GM12872 (cell line): Measurements from ENCODE around the gene CLSTN2.

Experiments used
- CTCF ChIP-seq: IDR thresholded peaks from 3 replicates; pipeline ENCODE4 v1.5.1; 2011; ENCODE audit warnings: low read depth, mild to moderate bottlenecking, low read length, moderate library complexity; ENCODE audit not compliant: insufficient read depth

The CLSTN2 gene

GRCh38 chr3:139934613-139935015 lies 371 bp upstream of the CLSTN2 start:
- TF ChIP-seq CTCF: no peak

- TF ChIP-seq CTCF: no peak
Observed at GRCh38 chr3:139935866-139936817, 1.2 kb downstream of the CLSTN2 start.

- peak; percentile 69 for TF ChIP-seq CTCF
Observed at GRCh38 chr3:139937674-139938279, 2.8 kb downstream of the CLSTN2 start.

GRCh38 chr3:139939681-139940190 lies 4.8 kb downstream of the CLSTN2 start:
- no peak for TF ChIP-seq CTCF

GRCh38 chr3:139940622-139941021 lies 5.6 kb downstream of the CLSTN2 start:
- TF ChIP-seq CTCF: no peak

- no peak for TF ChIP-seq CTCF
Observed at GRCh38 chr3:139941580-139941979, 6.6 kb downstream of the CLSTN2 start.

GRCh38 chr3:139944256-139944910 lies 9.4 kb downstream of the CLSTN2 start:
- TF ChIP-seq CTCF: no peak
